Neural cell (in vitro differentiated cells): ENCODE data around the gene ST3GAL4. TPM values are rescaled to one million over a fixed set of nuclear protein-coding genes. Genes with fewer than 3 reads are reported as not detected.

Experiments
- H2AFZ ChIP-seq: fragments of 200-600, 300-800 bp; sonication (generic), shearing (Covaris generic); 2 replicates; pipeline ENCODE4 v1.6.0; 2014; ENCODE audit warnings: low read depth, mild to moderate bottlenecking, antibody characterized with exemption, low read length, moderate library complexity
- H3F3A ChIP-seq: fragments of 200-600 bp; shearing (Covaris generic); 2 replicates; pipeline ENCODE4 v1.6.1; 2016; ENCODE audit warnings: mild to moderate bottlenecking, moderate library complexity, mixed read lengths, antibody characterized with exemption, low read length; ENCODE audit not compliant: insufficient read depth, poor library complexity, severe bottlenecking
- H3K27ac ChIP-seq: fragments of 200-600, 300-800 bp; sonication (generic), shearing (Covaris generic); 2 replicates; pipeline ENCODE4 v1.5.1; 2014; ENCODE audit warnings: mild to moderate bottlenecking, low read length, moderate library complexity
- H3K27me3 ChIP-seq: fragments of 300-800, 200-600 bp; sonication (generic), shearing (Covaris generic); 2 replicates; pipeline ENCODE4 v1.6.0; 2014; ENCODE audit warnings: mild to moderate bottlenecking, low read depth, low read length, moderate library complexity; ENCODE audit not compliant: insufficient read depth
- H3K36me3 ChIP-seq: fragments of 300-800, 200-600 bp; sonication (generic), shearing (Covaris generic); 2 replicates; pipeline ENCODE4 v1.5.1; 2014; ENCODE audit warnings: mild to moderate bottlenecking, antibody characterized with exemption, low read length, moderate library complexity; ENCODE audit not compliant: insufficient read depth
- H3K4me2 ChIP-seq: fragments of 300-800, 200-600 bp; sonication (generic), shearing (Covaris generic); 2 replicates; pipeline ENCODE4 v1.6.0; 2014; ENCODE audit warnings: mild to moderate bottlenecking, low read length
- H3K4me3 ChIP-seq: fragments of 300-800, 200-600 bp; sonication (generic), shearing (Covaris generic); 2 replicates; pipeline ENCODE4 v1.5.1; 2014; ENCODE audit warnings: mild to moderate bottlenecking, low read length, moderate library complexity
- H3K79me2 ChIP-seq: fragments of 200-600 bp; shearing (Covaris generic); replicated peaks from 2 replicates; pipeline ENCODE4 v1.6.0; 2014; ENCODE audit warnings: mild to moderate bottlenecking, low read length, moderate library complexity; ENCODE audit not compliant: insufficient read depth
- H3K9ac ChIP-seq: fragments of 300-800, 200-600 bp; sonication (generic), shearing (Covaris generic); 2 replicates; pipeline ENCODE4 v1.6.1; 2016; ENCODE audit warnings: mild to moderate bottlenecking, low read length, mixed read lengths
- H3K9me2 ChIP-seq: fragments of 200-600 bp; shearing (Covaris generic); 2 replicates; pipeline ENCODE4 v1.6.1; 2016; ENCODE audit warnings: mild to moderate bottlenecking, low read length, mixed read lengths; ENCODE audit not compliant: insufficient read depth
- H3K9me3 ChIP-seq: fragments of 200-600, 300-800 bp; sonication (generic), shearing (Covaris generic); 2 replicates; pipeline ENCODE4 v1.6.1; 2016; ENCODE audit warnings: mild to moderate bottlenecking, mixed run types, low read length, moderate library complexity, mixed read lengths
- H4K20me1 ChIP-seq: fragments of 200-600 bp; shearing (Covaris generic); 2 replicates; pipeline ENCODE4 v1.6.1; 2016; ENCODE audit warnings: mild to moderate bottlenecking, mixed run types; ENCODE audit not compliant: insufficient read depth
- EP300 ChIP-seq: fragments of 450-650 bp; conservative IDR thresholded peaks from 2 replicates; pipeline ENCODE4 v1.6.1; 2014; ENCODE audit warnings: antibody characterized with exemption, mild to moderate bottlenecking, moderate library complexity; ENCODE audit not compliant: poor library complexity, severe bottlenecking
- EZH2 ChIP-seq: fragments of 200-600, 300-800 bp; shearing (Covaris generic), sonication (generic); IDR thresholded peaks from 2 replicates; pipeline ENCODE4 v1.6.1; 2014; ENCODE audit warnings: antibody characterized with exemption, low read length, borderline replicate concordance, mild to moderate bottlenecking; ENCODE audit not compliant: insufficient read depth, poor library complexity, severe bottlenecking
- MXI1 ChIP-seq: fragments of 450-650 bp; conservative IDR thresholded peaks from 2 replicates; pipeline ENCODE4 v1.6.1; 2014; ENCODE audit warnings: antibody characterized with exemption, mild to moderate bottlenecking; ENCODE audit not compliant: poor library complexity, severe bottlenecking
- POLR2AphosphoS5 ChIP-seq: IDR thresholded peaks from 2 replicates; pipeline ENCODE4 v1.6.1; 2012
- RAD21 ChIP-seq: fragments of 450-650 bp; conservative IDR thresholded peaks from 2 replicates; pipeline ENCODE4 v1.6.1; 2014; ENCODE audit warnings: antibody characterized with exemption, mild to moderate bottlenecking, moderate library complexity
- SMC3 ChIP-seq: fragments of 450-650 bp; conservative IDR thresholded peaks from 2 replicates; pipeline ENCODE4 v1.6.1; 2014; ENCODE audit warnings: antibody characterized with exemption, mild to moderate bottlenecking, moderate library complexity; ENCODE audit not compliant: poor library complexity
- TAF1 ChIP-seq: IDR thresholded peaks from 2 replicates; pipeline ENCODE4 v1.6.1; 2012; ENCODE audit warnings: low read depth
- polyA plus RNA-seq: library from polyadenylated mRNA; depleted of rRNA; stranded (reverse); fragments of >200 nt; gene quantifications from 2 replicates; pipeline ENCODE4 v1.2.3, GENCODE V29; 2014
- TF ChIP-seq, protein P1 (sequence below): IDR thresholded peaks from 2 replicates; pipeline ENCODE4 v1.6.1; 2012; ENCODE audit warnings: borderline replicate concordance
- TF ChIP-seq, protein P2 (sequence below): fragments of 450-650 bp; IDR thresholded peaks from 2 replicates; pipeline ENCODE4 v1.5.1; 2014; ENCODE audit warnings: antibody characterized with exemption, mild to moderate bottlenecking, moderate library complexity; ENCODE audit not compliant: poor library complexity, severe bottlenecking

ST3GAL4 gene
- polyA plus RNA-seq, 1 donor from 2014 or later: 46.1 TPM

DNA sequence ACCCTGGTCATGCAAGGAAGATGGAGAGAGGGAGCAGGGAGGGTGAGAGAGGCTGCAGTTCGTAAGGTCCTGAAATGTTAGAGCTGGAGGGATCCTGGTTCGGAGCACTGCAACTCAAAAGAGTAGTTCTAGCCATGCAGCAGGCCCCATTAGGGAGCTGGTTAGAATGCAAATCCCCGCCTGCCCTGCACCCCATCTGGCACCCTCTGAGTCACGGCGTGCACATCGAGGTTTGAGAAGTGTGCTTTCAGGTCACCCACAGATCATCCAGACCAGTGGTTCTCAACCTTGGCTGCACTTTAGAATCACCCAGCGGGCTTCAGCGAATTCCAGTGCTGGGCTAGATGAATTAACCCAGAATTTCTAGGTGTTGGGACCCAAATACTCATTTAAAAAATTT lies 48.2 kb downstream of the ST3GAL4 start:
- Histone ChIP-seq H3K27ac (no peak overlapping the region), H3K79me2 (no peaks in the 10 kb centered on the region), H3F3A (no peaks in the 10 kb centered on the region), H2AFZ (no peak overlapping the region), H3K4me3 (no peak overlapping the region), H3K9ac (no peak overlapping the region), H4K20me1 (no peaks in the 10 kb centered on the region), H3K36me3 (no peaks in the 10 kb centered on the region), H3K4me2 (no peak overlapping the region), H3K9me3 (no peaks in the 10 kb centered on the region), H3K9me2 (no peaks in the 10 kb centered on the region), H3K27me3 (no peaks in the 10 kb centered on the region)
- no peak for TF ChIP-seq MXI1
- TF ChIP-seq, protein P1, sequence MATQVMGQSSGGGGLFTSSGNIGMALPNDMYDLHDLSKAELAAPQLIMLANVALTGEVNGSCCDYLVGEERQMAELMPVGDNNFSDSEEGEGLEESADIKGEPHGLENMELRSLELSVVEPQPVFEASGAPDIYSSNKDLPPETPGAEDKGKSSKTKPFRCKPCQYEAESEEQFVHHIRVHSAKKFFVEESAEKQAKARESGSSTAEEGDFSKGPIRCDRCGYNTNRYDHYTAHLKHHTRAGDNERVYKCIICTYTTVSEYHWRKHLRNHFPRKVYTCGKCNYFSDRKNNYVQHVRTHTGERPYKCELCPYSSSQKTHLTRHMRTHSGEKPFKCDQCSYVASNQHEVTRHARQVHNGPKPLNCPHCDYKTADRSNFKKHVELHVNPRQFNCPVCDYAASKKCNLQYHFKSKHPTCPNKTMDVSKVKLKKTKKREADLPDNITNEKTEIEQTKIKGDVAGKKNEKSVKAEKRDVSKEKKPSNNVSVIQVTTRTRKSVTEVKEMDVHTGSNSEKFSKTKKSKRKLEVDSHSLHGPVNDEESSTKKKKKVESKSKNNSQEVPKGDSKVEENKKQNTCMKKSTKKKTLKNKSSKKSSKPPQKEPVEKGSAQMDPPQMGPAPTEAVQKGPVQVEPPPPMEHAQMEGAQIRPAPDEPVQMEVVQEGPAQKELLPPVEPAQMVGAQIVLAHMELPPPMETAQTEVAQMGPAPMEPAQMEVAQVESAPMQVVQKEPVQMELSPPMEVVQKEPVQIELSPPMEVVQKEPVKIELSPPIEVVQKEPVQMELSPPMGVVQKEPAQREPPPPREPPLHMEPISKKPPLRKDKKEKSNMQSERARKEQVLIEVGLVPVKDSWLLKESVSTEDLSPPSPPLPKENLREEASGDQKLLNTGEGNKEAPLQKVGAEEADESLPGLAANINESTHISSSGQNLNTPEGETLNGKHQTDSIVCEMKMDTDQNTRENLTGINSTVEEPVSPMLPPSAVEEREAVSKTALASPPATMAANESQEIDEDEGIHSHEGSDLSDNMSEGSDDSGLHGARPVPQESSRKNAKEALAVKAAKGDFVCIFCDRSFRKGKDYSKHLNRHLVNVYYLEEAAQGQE: no peak
- TF ChIP-seq SMC3: no peak
- TF ChIP-seq POLR2AphosphoS5: no peak
- no peak for TF ChIP-seq RAD21
- no peak for TF ChIP-seq EZH2
- no peak for TF ChIP-seq EP300
- no peak for TF ChIP-seq TAF1
- TF ChIP-seq, protein P2, sequence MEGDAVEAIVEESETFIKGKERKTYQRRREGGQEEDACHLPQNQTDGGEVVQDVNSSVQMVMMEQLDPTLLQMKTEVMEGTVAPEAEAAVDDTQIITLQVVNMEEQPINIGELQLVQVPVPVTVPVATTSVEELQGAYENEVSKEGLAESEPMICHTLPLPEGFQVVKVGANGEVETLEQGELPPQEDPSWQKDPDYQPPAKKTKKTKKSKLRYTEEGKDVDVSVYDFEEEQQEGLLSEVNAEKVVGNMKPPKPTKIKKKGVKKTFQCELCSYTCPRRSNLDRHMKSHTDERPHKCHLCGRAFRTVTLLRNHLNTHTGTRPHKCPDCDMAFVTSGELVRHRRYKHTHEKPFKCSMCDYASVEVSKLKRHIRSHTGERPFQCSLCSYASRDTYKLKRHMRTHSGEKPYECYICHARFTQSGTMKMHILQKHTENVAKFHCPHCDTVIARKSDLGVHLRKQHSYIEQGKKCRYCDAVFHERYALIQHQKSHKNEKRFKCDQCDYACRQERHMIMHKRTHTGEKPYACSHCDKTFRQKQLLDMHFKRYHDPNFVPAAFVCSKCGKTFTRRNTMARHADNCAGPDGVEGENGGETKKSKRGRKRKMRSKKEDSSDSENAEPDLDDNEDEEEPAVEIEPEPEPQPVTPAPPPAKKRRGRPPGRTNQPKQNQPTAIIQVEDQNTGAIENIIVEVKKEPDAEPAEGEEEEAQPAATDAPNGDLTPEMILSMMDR: no peak

DNA sequence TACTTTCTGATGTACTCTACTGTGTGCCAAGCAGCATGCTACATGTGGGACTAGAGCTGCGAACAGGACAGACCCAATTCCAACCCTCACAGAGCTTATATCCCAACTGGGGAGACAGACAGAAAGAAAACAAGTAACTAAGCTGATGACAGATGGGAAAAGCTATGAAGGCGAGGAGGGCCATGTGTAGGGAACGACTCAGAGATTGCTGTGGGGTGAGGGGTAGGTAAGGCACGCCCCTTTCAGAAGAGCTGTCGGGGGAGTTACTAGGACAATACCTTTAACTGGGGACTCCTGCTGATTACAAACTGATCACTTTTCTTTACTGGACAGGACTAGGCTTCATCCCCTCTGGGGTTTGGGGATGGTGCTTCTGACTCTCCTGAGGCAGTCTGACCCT lies 48.9 kb downstream of the ST3GAL4 start:
- no peak overlapping the region for H3K4me2 ChIP-seq
- no peaks in the 10 kb centered on the region for H4K20me1 ChIP-seq
- H3K27me3 ChIP-seq: no peaks in the 10 kb centered on the region
- no peak overlapping the region for H3K4me3 ChIP-seq
- H3K9me3 ChIP-seq: no peaks in the 10 kb centered on the region
- H3K9me2 ChIP-seq: no peaks in the 10 kb centered on the region
- H2AFZ ChIP-seq: no peak overlapping the region
- no peak overlapping the region for H3K27ac ChIP-seq
- H3K36me3 ChIP-seq: no peaks in the 10 kb centered on the region
- H3K9ac ChIP-seq: no peak overlapping the region
- TF ChIP-seq, protein P1: no peak
- TF ChIP-seq MXI1: no peak
- no peak for TF ChIP-seq EP300
- no peak for TF ChIP-seq SMC3
- no peak for TF ChIP-seq TAF1
- TF ChIP-seq, protein P2: no peak
- TF ChIP-seq POLR2AphosphoS5: no peak
- TF ChIP-seq RAD21: no peak
- TF ChIP-seq EZH2: no peak
- no peaks in the 10 kb centered on the region for H3K79me2 ChIP-seq
- H3F3A ChIP-seq: no peaks in the 10 kb centered on the region
